Psoas muscle (tissue), 8 donors: ENCODE data around the gene ARSB. TPM values are rescaled to one million over a fixed set of nuclear protein-coding genes. Genes with fewer than 3 reads are reported as not detected.

Experiments used
- ATAC-seq, 4 donors: fragments of 200-7000 bp; cut with Tn5 transposase; one replicate each; pipeline ENCODE4 v1.9.1; 2020; ENCODE audit warnings: moderate library complexity in 3 of 4, mild to moderate bottlenecking in 2 of 4
- DNase-seq, 2 donors: peaks; one replicate each; pipeline ENCODE4 v3.0.0-alpha.2; 2020
- H3K27ac ChIP-seq: fragments of 200-600 bp; one replicate; pipeline ENCODE4 v1.8.0; 2022
- H3K27me3 ChIP-seq, 3 donors: fragments of 200-600 bp in 1 of 3; one replicate each; pipeline versions ENCODE4 v1.6.1 to v1.8.0; 2013 to 2022; ENCODE audit warnings: low read length in 2 of 3, mild to moderate bottlenecking in 2 of 3, moderate library complexity in 1 of 3; ENCODE audit not compliant: insufficient read depth in 3 of 3
- H3K36me3 ChIP-seq, 2 donors: fragments of 200-600 bp in 1 of 2; one replicate each; pipeline versions ENCODE4 v1.6.1 to v1.8.0; 2013 to 2022; ENCODE audit warnings: low read depth in 1 of 2, mild to moderate bottlenecking in 1 of 2, moderate library complexity in 1 of 2; ENCODE audit not compliant: insufficient read depth in 1 of 2
- H3K4me1 ChIP-seq: fragments of 200-600 bp; one replicate; pipeline ENCODE4 v1.8.0; 2022
- H3K4me3 ChIP-seq: fragments of 200-600 bp; one replicate; pipeline ENCODE4 v1.8.0; 2022; ENCODE audit warnings: mild to moderate bottlenecking
- H3K9me3 ChIP-seq: fragments of 200-600 bp; one replicate; pipeline ENCODE4 v1.8.0; 2022
- WGBS, 3 donors: extraction: QIAGEN DNeasy Blood & Tissue Kit; methylation state at CpG; one replicate each; pipeline versions ENCODE4 v1.1.6 to v1.1.7; 2013; 5-methylcytosine and 5-hydroxymethylcytosine counted together
- intact Hi-C, 2 donors: fragments of 100-400 bp; cut with DNase I; formaldehyde crosslinking; loops; one replicate each; pipeline versions ENCODE4 v1.11.0 to v1.14.2; 2022
- polyA plus RNA-seq, 3 donors: library from polyadenylated mRNA; stranded (reverse); fragments of 200-250 nt; gene quantifications; one replicate each; pipeline ENCODE4 v1.2.3, GENCODE V29; 2013
- total RNA-seq, 4 donors: library from RNA; stranded (reverse); fragmentation: NEBNext Ultra II Directional in 2 of 4; extraction: Animal tissue kit (Norgen Biotek cat#: 25700) in 2 of 4; gene quantifications; one replicate each; pipeline versions ENCODE4 v1.2.1 to v1.2.4, GENCODE V29; 2021 to 2023
- TF ChIP-seq, protein P1 (sequence below): fragments of 200-600 bp; IDR thresholded peaks from one replicate; pipeline ENCODE4 v1.8.0; 2022; ENCODE audit warnings: antibody characterized with exemption
- donor health status: healthy with polysubstance abuse.
- donor health status: DM: no; HTN: no; CAD: no; lungs with moderate emphysema.
- donor health status: Bipolar disorder and iron deficiency.
- donor health status: healthy.
- donor health status: DM: yes; HTN: yes; CAD: no.
- donor health status: DM: no; HTN: no; CAD: no.
- donor health status: DM: no; HTN: no; CAD: no.
- donor health status: DM: yes; HTN: yes; CAD: no.

Gene ARSB
- total and polyA plus RNA-seq, 7 donors, result 1.3 to 6.5 (median 3.6) TPM

DNA sequence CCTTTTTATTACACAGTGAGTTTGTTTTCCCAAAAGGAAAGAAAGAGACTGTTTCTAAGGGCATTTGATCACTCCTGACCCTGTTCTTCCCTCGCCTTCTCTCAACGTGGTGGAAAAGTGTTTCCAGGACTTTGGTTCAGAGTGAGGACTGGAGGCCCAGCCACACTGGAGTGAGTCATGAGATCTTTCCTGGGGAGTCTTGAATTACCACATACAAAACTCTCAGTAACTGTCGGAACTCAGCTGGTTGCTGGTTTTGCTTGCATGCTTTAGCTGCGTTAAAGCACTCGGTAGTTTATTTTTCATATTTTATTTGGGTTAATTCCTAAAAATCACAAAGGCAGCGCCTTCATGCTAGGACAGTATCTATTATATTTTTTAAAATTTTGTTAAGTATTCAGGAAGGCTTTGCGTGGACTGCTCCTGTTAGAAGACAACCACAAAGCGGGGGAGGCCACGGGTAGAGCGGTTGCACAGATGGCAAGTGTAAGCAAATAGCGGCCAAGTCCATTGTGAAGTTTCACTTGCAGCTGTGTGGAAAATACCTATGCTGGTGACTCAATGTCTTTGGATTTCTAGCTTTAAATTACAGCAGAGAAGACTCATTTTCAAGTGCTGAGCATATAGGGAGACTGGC, 77.7 kb downstream of the ARSB start:
- DNase-seq, result peak in 1 of 2 donors; percentile 43
- intact Hi-C loops, result no loop called here
- peaks cover 19% of the 10 kb centered on the region for H3K4me1 ChIP-seq

DNA sequence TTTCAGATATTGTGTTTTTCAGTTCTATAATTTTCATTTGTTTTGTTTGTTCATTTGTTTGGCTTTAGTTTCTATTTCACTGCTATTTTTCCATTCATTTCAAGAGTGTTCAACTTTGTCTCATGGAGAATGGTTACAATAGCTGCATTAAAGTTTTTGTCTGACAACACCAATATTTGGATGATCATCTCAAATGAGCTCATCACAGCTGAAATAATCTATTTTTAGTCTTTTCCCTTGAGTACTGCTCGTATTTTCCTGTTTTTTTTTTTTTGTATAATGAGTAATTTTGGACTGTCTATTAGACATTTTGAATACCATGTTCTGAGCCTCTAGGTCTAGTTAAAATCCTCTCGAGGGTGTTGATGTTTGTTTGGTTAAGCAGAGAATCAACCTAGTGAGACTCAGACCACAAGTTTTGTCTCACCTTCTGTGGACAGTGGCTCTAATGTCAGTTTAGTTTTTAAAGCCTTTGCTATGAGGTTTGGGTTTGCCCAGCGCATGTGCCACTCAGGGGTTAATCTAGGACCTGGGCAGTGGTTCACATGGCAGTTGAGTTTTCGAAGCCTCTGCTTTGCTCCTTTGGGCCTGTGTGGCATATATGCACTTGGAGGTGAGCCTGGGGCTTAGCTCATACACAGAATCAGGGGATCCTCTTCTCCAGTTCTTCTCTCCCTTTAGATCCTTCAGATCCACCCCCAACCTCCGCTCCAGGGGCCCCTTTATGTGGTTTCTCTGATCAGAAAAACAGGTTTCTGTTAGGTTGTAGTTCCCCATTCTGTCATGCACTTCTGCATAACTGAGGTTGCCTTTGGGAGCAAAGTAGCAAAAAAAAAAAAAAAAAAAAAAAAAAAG, 79.8 kb downstream of the ARSB start:
- intact Hi-C loops, result no loop called here
- Histone ChIP-seq H3K27ac (no peak overlapping the region), H3K27me3 (no peaks in the 10 kb centered on the region), H3K9me3 (no peaks in the 10 kb centered on the region), H3K36me3 (no peaks in the 10 kb centered on the region), H3K4me3 (no peak overlapping the region), H3K4me1 (peaks cover 19% of the 10 kb centered on the region)
- 61 to 77% (median 69%) methylated on average over 5 of the region's 5 CpGs for WGBS, 3 donors
- ATAC-seq (no peak), DNase-seq (no peak)
- TF ChIP-seq, protein P1, sequence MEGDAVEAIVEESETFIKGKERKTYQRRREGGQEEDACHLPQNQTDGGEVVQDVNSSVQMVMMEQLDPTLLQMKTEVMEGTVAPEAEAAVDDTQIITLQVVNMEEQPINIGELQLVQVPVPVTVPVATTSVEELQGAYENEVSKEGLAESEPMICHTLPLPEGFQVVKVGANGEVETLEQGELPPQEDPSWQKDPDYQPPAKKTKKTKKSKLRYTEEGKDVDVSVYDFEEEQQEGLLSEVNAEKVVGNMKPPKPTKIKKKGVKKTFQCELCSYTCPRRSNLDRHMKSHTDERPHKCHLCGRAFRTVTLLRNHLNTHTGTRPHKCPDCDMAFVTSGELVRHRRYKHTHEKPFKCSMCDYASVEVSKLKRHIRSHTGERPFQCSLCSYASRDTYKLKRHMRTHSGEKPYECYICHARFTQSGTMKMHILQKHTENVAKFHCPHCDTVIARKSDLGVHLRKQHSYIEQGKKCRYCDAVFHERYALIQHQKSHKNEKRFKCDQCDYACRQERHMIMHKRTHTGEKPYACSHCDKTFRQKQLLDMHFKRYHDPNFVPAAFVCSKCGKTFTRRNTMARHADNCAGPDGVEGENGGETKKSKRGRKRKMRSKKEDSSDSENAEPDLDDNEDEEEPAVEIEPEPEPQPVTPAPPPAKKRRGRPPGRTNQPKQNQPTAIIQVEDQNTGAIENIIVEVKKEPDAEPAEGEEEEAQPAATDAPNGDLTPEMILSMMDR, result no peak

More for the DNA sequence above, 77.7 kb downstream of the ARSB start:
- TF ChIP-seq, protein P1, result no peak
- Histone ChIP-seq H3K27ac (peak overlapping the region; percentile 75), H3K27me3 (no peaks in the 10 kb centered on the region), H3K9me3 (no peaks in the 10 kb centered on the region), H3K36me3 (no peaks in the 10 kb centered on the region), H3K4me3 (peak overlapping the region; percentile 44)
- 29 to 45% (median 31%) methylated on average over 11 of the region's 11 CpGs for WGBS, 3 donors
- ATAC-seq, result peak; percentile 63 to 80 (median 72)

DNA sequence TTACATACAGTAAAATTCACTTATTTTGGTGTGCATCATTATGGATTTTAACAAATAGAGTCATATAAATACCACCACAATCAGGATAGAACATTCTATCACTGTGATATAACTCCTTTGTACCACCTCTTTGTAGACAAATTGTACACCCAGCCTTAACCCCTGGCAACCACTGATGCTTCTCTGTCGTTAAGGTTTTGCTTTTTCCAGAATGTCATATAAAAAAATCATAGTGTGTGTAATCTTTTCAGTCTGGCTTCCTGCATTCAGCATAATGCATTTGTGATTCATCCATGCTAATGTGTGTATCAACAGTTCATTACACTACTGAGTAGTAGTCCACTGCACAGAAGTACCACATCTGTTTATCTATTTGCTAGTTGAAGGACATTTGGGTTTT, 81.2 kb downstream of the ARSB start:
- TF ChIP-seq, protein P1, result no peak

DNA sequence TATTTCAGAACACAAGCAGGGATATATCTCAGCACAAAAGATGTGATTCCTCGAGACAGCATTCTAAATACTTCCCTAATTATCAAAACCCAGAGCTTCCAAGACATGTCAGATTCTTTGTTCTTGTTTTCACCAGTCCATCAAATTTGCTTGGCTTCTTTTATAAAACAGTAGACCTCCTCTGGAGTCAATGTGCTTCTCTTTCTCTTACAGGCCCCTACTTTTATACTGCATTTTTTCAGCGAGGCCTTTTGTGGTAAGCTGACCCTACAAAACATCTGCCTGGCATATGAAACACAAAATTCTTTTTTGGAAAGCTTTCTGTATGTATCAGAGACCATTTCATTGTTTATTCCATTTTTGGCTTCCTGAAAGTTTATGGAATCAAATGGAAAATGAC, 81.8 kb downstream of the ARSB start:
- intact Hi-C loops, result no loop called here
- WGBS, 3 donors, result 67 to 85% (median 82%) methylated on average over 2 of the region's 2 CpGs
- no peak for ATAC-seq
- Histone ChIP-seq H3K36me3 (no peaks in the 10 kb centered on the region), H3K9me3 (no peaks in the 10 kb centered on the region), H3K27me3 (no peaks in the 10 kb centered on the region), H3K4me3 (no peak overlapping the region), H3K27ac (no peak overlapping the region), H3K4me1 (peaks cover 11% of the 10 kb centered on the region)
- DNase-seq, result no peak
- TF ChIP-seq, protein P1, result no peak

More for the DNA sequence above, 81.2 kb downstream of the ARSB start:
- ATAC-seq (no peak), DNase-seq (no peak)
- no peaks in the 10 kb centered on the region for H3K27me3 ChIP-seq
- H3K4me3 ChIP-seq, result no peak overlapping the region
- no peaks in the 10 kb centered on the region for H3K9me3 ChIP-seq
- H3K27ac ChIP-seq, result no peak overlapping the region
- WGBS, 3 donors, result 35 to 43% (median 41%) methylated on average over 1 of the region's 1 CpG
- peaks cover 16% of the 10 kb centered on the region for H3K4me1 ChIP-seq
- H3K36me3 ChIP-seq, result no peaks in the 10 kb centered on the region
- intact Hi-C loops, result no loop called here
